AG04449 (cell line): Measurements from ENCODE around the gene BRD7.

Experiments
- CTCF ChIA-PET: fragments of 350-600 bp; formaldehyde crosslinking; extraction: SDS; loops from one replicate; lab custom pipeline; 2021; ENCODE audit warnings: antibody characterized with exemption; lab: Yijun Ruan, JAX
- POLR2A ChIA-PET: fragments of 400-600, 350-600 bp; formaldehyde crosslinking; extraction: SDS; loops from one replicate; lab custom pipeline; 2020; ENCODE audit warnings: antibody characterized with exemption, inconsistent platforms; lab: Yijun Ruan, JAX
- DNase-seq: peaks from one replicate; pipeline ENCODE4 v3.0.0-alpha.2; 2010; ENCODE audit warnings: low read depth, low spot score
- H3K4me3 ChIP-seq: 2 replicates; pipeline ENCODE4 v1.5.1; 2011; ENCODE audit warnings: low read depth, mild to moderate bottlenecking, control low read depth, low read length
- TF ChIP-seq, protein P1 (sequence below): IDR thresholded peaks from one replicate; pipeline ENCODE4 v1.5.1; 2011; ENCODE audit warnings: mild to moderate bottlenecking, moderate library complexity, low read length, control low read depth, inconsistent platforms; ENCODE audit not compliant: insufficient read depth; ENCODE audit errors: missing control alignments

The BRD7 gene

GRCh38 chr16:50338371-50339231, 30.2 kb downstream of the BRD7 start:
- no peak for DNase-seq
- ChIA-PET POLR2A (interaction anchor here (0.6 kb wide), 1 partner anchor 262 kb away, joined by 4 read pairs; no protein-coding TSS in a partner anchor), CTCF (interaction anchor here (0.8 to 2.2 kb wide), 6 partner anchors 9 to 330 kb away, joined by 3 to 11 read pairs (median 4); no protein-coding TSS in a partner anchor)
- TF ChIP-seq, protein P1, sequence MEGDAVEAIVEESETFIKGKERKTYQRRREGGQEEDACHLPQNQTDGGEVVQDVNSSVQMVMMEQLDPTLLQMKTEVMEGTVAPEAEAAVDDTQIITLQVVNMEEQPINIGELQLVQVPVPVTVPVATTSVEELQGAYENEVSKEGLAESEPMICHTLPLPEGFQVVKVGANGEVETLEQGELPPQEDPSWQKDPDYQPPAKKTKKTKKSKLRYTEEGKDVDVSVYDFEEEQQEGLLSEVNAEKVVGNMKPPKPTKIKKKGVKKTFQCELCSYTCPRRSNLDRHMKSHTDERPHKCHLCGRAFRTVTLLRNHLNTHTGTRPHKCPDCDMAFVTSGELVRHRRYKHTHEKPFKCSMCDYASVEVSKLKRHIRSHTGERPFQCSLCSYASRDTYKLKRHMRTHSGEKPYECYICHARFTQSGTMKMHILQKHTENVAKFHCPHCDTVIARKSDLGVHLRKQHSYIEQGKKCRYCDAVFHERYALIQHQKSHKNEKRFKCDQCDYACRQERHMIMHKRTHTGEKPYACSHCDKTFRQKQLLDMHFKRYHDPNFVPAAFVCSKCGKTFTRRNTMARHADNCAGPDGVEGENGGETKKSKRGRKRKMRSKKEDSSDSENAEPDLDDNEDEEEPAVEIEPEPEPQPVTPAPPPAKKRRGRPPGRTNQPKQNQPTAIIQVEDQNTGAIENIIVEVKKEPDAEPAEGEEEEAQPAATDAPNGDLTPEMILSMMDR, result no peak
- H3K4me3 ChIP-seq, result no peak overlapping the region

GRCh38 chr16:50336884-50337283, 31.9 kb downstream of the BRD7 start:
- no peak for DNase-seq
- TF ChIP-seq, protein P1, result no peak
- POLR2A ChIA-PET, result no interaction called here
- no peak overlapping the region for H3K4me3 ChIP-seq
- CTCF ChIA-PET, result interaction anchor here (1.2 to 2.1 kb wide), 3 partner anchors 10 to 312 kb away, joined by 4 to 8 read pairs (median 4); partner anchors contain the start of gene CNEP1R1

DNA sequence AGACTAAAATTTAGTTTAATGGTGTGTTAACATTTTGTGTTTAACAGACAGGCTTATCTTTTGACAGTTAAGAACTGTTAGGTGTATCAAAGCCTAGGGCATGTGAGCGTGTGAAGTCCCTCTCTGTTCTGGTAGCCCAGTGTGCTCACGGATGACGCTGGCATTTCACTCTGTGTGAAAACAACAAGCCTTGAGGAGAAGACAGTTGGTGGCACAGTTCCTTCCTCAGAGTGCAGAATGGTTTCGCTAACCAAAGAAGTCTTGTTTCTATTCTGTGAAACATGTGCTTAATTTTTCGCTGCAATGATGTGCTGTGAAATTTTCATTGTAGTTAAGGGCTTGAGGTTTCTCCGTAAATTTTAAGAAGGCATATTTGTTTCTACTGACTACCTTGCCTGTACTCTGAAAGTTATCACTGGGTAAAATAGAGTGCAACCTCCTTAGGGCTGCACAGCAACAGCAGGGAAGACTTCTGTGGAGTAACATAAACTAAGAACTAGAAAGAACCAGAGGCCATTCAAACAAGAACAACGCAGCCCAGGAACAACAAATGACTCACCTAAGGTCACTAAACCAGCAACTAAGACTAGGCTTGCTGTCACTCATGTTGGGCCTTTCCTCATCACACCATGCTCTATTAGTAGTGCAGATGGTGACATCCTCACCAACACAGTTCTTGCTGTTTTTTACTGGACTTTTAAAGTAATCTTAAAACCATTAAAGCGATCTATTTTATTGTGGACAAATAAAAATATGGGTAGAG, 33.4 kb downstream of the BRD7 start:
- CTCF ChIA-PET, result interaction anchor here (1.0 to 3.5 kb wide), 2 partner anchors 19 to 310 kb away, joined by 3 to 16 read pairs; partner anchors contain the start of gene CNEP1R1
- DNase-seq, result no peak
- H3K4me3 ChIP-seq, result no peak overlapping the region
- TF ChIP-seq, protein P1, result no peak
- POLR2A ChIA-PET, result no interaction called here

GRCh38 chr16:50334106-50334975, 34.4 kb downstream of the BRD7 start:
- TF ChIP-seq, protein P1, result no peak
- ChIA-PET CTCF (interaction anchor here (1.0 to 3.5 kb wide), 2 partner anchors 20 to 309 kb away, joined by 3 to 16 read pairs; partner anchors contain the start of gene CNEP1R1), POLR2A (no interaction called here)
- H3K4me3 ChIP-seq, result no peak overlapping the region
- DNase-seq, result no peak

GRCh38 chr16:50332599-50332998, 36.2 kb downstream of the BRD7 start:
- DNase-seq, result no peak
- TF ChIP-seq, protein P1, result no peak
- CTCF ChIA-PET, result interaction anchor here (3.5 kb wide), 1 partner anchor 22 kb away, joined by 16 read pairs; no protein-coding TSS in a partner anchor
- no peak overlapping the region for H3K4me3 ChIP-seq
- POLR2A ChIA-PET, result no interaction called here
